HG03196 (cell line): ENCODE results near the gene ZNF584.

Experiments used
- ATAC-seq: cut with Tn5 transposase; IDR thresholded peaks from one replicate; pipeline ENCODE4 v1.9.1; 2021; ENCODE audit not compliant: unreplicated experiment

Gene ZNF584

DNA sequence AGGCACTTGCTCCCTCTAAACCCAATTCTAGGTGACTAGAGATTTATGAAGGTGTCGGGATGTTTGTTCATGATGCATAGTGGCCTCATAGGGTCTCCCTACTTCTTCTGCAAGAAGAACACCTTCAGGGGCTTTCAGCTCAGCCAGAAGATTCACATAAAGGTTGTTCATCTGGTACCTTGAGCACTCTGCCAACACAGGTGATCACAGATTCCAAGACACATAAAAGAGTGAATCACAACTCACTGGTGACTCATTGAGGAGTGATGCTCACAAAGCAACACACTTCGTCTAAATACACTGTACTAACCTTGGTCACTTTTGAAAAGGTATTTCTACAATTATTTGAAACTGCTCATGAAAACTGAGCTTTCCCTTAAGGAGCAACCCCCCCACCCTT is 51.6 kb downstream of the ZNF584 start:
- no peak for ATAC-seq

- peak; percentile 21 for ATAC-seq
These were observed 57.8 kb downstream of the ZNF584 start for GRCh38 chr19:58466089-58466759.

DNA sequence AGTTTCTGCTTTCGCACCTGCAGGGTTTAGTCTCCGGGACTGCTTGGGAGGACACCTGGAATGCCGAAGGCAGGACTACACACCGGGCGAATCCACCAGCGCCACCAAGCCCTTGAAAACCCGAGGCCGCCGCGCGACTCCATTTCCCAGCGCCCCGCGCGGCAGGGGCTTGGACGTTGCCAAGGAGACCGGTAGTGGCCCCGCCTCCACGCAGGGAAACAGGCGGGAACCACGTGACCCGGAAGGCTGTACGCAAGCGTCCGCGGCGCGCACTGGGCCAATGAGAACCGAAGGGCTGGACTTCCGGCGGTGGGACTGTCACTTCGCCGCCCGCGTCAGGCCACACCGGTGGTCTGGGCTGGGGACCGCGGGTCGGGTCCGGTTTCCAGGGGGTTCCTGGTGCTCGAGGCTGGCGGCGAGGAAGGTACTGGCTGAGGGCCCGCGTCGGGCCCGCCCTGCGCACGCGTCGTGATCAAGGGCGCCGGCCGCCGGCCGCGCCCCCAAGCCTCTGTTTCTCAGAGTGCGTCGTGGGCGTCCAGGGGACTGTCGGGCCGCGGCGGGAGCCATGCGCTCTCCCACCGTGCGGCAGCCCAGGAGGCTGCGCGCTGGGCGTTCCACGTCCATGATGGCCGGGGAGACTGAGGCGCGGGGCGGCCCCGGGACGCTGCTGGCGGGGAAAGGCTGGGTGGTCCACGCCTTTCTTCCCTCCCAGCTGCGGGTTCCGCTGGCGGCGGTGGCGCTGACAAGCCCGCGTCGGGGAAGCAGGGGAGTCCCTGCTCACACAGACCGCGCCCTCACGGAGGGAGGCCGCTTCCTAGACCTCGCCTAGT is 58.5 kb downstream of the ZNF584 start, which contains the start of gene ZNF324:
TSS of gene ZNF324 (plus strand) at position 321 of the 830 bp plus-strand sequence. CDS start 2,106 bp downstream, outside the sequence.
- ATAC-seq = peak; percentile 89
